Measurements from ENCODE around the gene APIP.

- TF ChIP-seq CTCF (IDR thresholded peaks at IDR 0.05): no peak
- no peak for TF ChIP-seq POLR2A (IDR thresholded peaks at IDR 0.05)
Measured at GRCh38 chr11:34941688-34942087, 25.5 kb upstream of the APIP start.

All from Peyer's patch (tissue), 4 donors.